RWPE2 (cell line): ENCODE measurements around the gene SUCLG2.

Source experiments
- ATAC-seq: fragments of 200-7000 bp; cut with Tn5 transposase; 3 replicates; pipeline ENCODE4 v1.9.1; 2021; ENCODE audit warnings: low read depth
- DNase-seq: peaks from one replicate; pipeline ENCODE4 v3.0.0-alpha.2; 2020; ENCODE audit warnings: low spot score
- H3K27ac ChIP-seq: fragments of 450-650 bp; 2 replicates; pipeline ENCODE4 v1.5.1; 2017; ENCODE audit warnings: mild to moderate bottlenecking; ENCODE audit not compliant: poor library complexity, severe bottlenecking
- H3K27me3 ChIP-seq: fragments of 250-450 bp; sonication (Bioruptor Pico); 2 replicates; pipeline ENCODE4 v1.5.1; 2021; ENCODE audit warnings: mild to moderate bottlenecking, moderate library complexity; ENCODE audit not compliant: insufficient read depth, poor library complexity, severe bottlenecking
- H3K36me3 ChIP-seq: fragments of 250-450 bp; sonication (Bioruptor Pico); 2 replicates; pipeline ENCODE4 v1.5.1; 2020; ENCODE audit warnings: low read depth, mild to moderate bottlenecking, moderate library complexity
- H3K4me1 ChIP-seq: fragments of 250-450 bp; sonication (Bioruptor Pico); 2 replicates; pipeline ENCODE4 v1.5.1; 2021; ENCODE audit warnings: mild to moderate bottlenecking, moderate library complexity; ENCODE audit not compliant: insufficient read depth, poor library complexity, severe bottlenecking
- H3K4me3 ChIP-seq: fragments of 250-450 bp; sonication (Bioruptor Pico); 2 replicates; pipeline ENCODE4 v1.5.1; 2021; ENCODE audit warnings: mild to moderate bottlenecking, moderate library complexity; ENCODE audit not compliant: severe bottlenecking
- H3K9me3 ChIP-seq: fragments of 250-450 bp; sonication (Bioruptor Pico); 2 replicates; pipeline ENCODE4 v1.5.1; 2021; ENCODE audit warnings: mild to moderate bottlenecking, moderate library complexity; ENCODE audit not compliant: severe bottlenecking
- CTCF ChIP-seq: fragments of 450-650 bp; IDR thresholded peaks from one replicate; pipeline ENCODE4 v1.5.1; 2017; ENCODE audit warnings: mild to moderate bottlenecking, moderate library complexity; ENCODE audit not compliant: poor library complexity, severe bottlenecking

SUCLG2 gene

GRCh38 chr3:67691207-67691606 lies 36.8 kb upstream of the SUCLG2 start:
- no peak overlapping the region for H3K27ac ChIP-seq
- no peaks in the 10 kb centered on the region for H3K36me3 ChIP-seq
- H3K27me3 ChIP-seq, result no peaks in the 10 kb centered on the region
- H3K9me3 ChIP-seq, result no peaks in the 10 kb centered on the region
- no peak overlapping the region for H3K4me3 ChIP-seq
- TF ChIP-seq CTCF, result no peak
- no peak for DNase-seq
- ATAC-seq, result no peak
- no peaks in the 10 kb centered on the region for H3K4me1 ChIP-seq

GRCh38 chr3:67689806-67690205 lies 35.4 kb upstream of the SUCLG2 start:
- H3K9me3 ChIP-seq, result no peaks in the 10 kb centered on the region
- H3K36me3 ChIP-seq, result no peaks in the 10 kb centered on the region
- H3K27ac ChIP-seq, result no peak overlapping the region
- DNase-seq (no peak), ATAC-seq (no peak)
- TF ChIP-seq CTCF, result no peak
- H3K4me1 ChIP-seq, result no peaks in the 10 kb centered on the region
- H3K27me3 ChIP-seq, result no peaks in the 10 kb centered on the region
- H3K4me3 ChIP-seq, result no peak overlapping the region

- ATAC-seq, result no peak
These were observed 33.8 kb upstream of the SUCLG2 start for GRCh38 chr3:67688231-67688630.

GRCh38 chr3:67686069-67686468 lies 31.7 kb upstream of the SUCLG2 start:
- no peak overlapping the region for H3K4me3 ChIP-seq
- DNase-seq (no peak), ATAC-seq (no peak)
- H3K36me3 ChIP-seq, result no peaks in the 10 kb centered on the region
- no peaks in the 10 kb centered on the region for H3K27me3 ChIP-seq
- no peaks in the 10 kb centered on the region for H3K9me3 ChIP-seq
- no peak for TF ChIP-seq CTCF
- no peak overlapping the region for H3K27ac ChIP-seq
- H3K4me1 ChIP-seq, result no peaks in the 10 kb centered on the region

More at GRCh38 chr3:67688231-67688630, 33.8 kb upstream of the SUCLG2 start:
- TF ChIP-seq CTCF, result no peak
- Histone ChIP-seq H3K9me3 (no peaks in the 10 kb centered on the region), H3K27me3 (no peaks in the 10 kb centered on the region), H3K4me1 (no peaks in the 10 kb centered on the region), H3K36me3 (no peaks in the 10 kb centered on the region), H3K4me3 (no peak overlapping the region), H3K27ac (no peak overlapping the region)
- no peak for DNase-seq

DNA sequence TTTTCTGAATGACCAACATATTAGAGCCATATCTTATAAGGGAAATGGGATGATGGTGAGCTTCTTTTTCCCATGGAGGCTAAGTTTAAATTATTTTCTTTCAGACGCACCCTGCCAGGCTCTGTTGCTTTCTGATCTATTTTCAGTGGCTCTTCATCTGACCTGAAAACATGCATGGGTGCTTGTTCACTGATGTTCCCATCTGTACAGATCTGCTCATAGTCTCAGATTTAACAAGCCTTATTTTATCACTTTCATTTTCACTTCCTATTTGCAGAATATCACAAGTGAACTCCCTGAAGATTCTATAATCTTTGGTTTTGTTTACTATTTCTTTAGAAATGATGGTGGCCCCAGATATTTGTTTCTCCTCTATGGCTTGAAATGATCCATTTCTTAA lies 31.1 kb upstream of the SUCLG2 start:
- Histone ChIP-seq H3K9me3 (no peaks in the 10 kb centered on the region), H3K36me3 (no peaks in the 10 kb centered on the region), H3K4me3 (no peak overlapping the region), H3K4me1 (no peaks in the 10 kb centered on the region), H3K27me3 (no peaks in the 10 kb centered on the region), H3K27ac (no peak overlapping the region)
- ATAC-seq (no peak), DNase-seq (no peak)
- TF ChIP-seq CTCF, result no peak
